SJCRH30 (cell line): ENCODE results near the gene GFOD1. TPM values are rescaled to one million over a fixed set of nuclear protein-coding genes. Genes with fewer than 3 reads are reported as not detected.
"Not testable (repeated sequence)": the region's sequence is repeated elsewhere in the genome, so short reads cannot be mapped to it uniquely, and the experiment has no call there.

Experiments used
- DNase-seq, 2 experiments: peaks; one replicate each; pipeline ENCODE4 v3.0.0-alpha.2; 2015 to 2020
- H3K27ac ChIP-seq: fragments of 250-450 bp; sonication (Bioruptor Pico); 2 replicates; pipeline ENCODE4 v1.5.1; 2020; ENCODE audit warnings: mild to moderate bottlenecking, moderate library complexity
- H3K27me3 ChIP-seq: fragments of 250-450 bp; sonication (Bioruptor Pico); 2 replicates; pipeline ENCODE4 v1.5.1; 2020; ENCODE audit warnings: mild to moderate bottlenecking, moderate library complexity
- H3K36me3 ChIP-seq: fragments of 250-450 bp; sonication (Bioruptor Pico); 2 replicates; pipeline ENCODE4 v1.5.1; 2020; ENCODE audit warnings: mild to moderate bottlenecking, moderate library complexity
- H3K4me1 ChIP-seq: fragments of 250-450 bp; sonication (Bioruptor Pico); 2 replicates; pipeline ENCODE4 v1.5.1; 2020; ENCODE audit warnings: mild to moderate bottlenecking, moderate library complexity
- H3K4me3 ChIP-seq: fragments of 250-450 bp; sonication (Bioruptor Pico); 2 replicates; pipeline ENCODE4 v1.5.1; 2020; ENCODE audit warnings: mild to moderate bottlenecking, moderate library complexity
- H3K9me3 ChIP-seq: fragments of 250-450 bp; sonication (Bioruptor Pico); replicated peaks from 2 replicates; pipeline ENCODE4 v1.5.1; 2020; ENCODE audit warnings: mild to moderate bottlenecking, moderate library complexity
- total RNA-seq: library from RNA; depleted of rRNA; stranded (reverse); fragments of >200 nt; shearing (Covaris generic); gene quantifications from 2 replicates; pipeline ENCODE4 v1.2.3, GENCODE V29; 2014

The GFOD1 gene
- total RNA-seq, 1 experiment from 2014 or later, result 2.9 TPM

DNA sequence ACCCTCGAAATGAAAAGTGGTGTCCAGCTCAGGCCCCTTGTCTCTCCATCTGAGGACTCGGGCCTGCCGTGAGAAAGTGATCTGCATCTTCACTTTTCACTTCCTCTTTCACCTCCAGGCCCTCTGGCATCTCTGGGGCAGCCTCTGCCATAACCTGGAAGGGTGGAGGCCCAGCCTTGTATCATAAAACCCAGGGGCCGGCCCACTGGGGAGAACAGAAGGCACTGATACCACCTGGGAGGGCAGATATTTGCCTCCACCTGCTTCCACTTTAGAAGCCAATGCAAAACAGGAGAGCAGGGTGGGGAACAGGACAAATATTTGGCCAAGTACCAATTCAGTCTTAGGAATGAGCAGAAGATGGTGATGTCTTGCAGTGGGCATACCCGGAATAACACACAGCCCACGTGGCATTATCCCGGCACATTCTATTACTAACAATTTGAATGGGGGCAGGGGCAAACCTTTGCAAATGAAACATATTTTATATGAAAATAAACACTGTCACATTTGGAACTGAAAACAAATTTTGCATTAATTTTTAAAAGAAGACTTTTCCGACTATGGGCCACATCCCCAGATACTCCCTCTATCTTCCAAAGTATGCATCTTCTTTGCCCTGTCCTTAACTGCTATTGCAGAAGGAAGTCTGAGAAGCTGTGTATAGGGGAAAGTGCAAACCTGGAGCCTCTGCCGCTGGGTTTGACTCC is 89.9 kb downstream of the GFOD1 start:
- Histone ChIP-seq H3K27me3 (no peaks in the 10 kb centered on the region), H3K27ac (no peak overlapping the region), H3K9me3 (no peaks in the 10 kb centered on the region), H3K4me3 (no peak overlapping the region), H3K4me1 (no peaks in the 10 kb centered on the region; the same call in 1 of the 2 replicates), H3K36me3 (no peaks in the 10 kb centered on the region)
- DNase-seq, result no peak

DNA sequence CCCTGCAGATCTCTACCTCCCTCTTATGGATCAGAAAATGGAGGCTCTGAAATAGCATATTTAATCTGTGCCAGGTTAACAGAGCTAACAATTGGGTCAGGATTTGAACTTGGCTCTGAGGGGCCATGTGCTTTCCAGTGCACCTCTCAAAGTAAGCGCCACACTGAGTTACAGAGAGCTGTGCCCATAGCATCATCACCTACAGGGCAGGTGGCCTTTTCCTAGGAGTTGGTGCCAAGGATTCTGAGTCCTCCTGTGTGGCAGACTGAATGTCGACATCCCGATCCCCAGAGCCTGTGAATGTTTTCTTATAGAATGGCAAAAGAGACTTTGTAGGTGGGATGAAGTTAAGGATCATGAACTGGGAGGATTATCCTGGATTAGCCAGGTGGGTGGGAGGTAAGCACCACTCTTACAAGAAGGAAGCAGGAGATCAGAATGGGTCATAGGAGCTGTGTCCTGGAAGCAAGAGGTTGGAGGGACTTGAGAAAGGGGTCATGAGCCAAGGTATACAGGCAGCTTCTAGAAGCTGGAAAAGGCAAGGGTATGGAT is 91.1 kb downstream of the GFOD1 start:
- H3K4me3 ChIP-seq, result no peak overlapping the region
- no peaks in the 10 kb centered on the region; the same call in 1 of the 2 replicates for H3K4me1 ChIP-seq
- H3K36me3 ChIP-seq, result no peaks in the 10 kb centered on the region
- no peak for DNase-seq
- no peaks in the 10 kb centered on the region for H3K27me3 ChIP-seq
- no peaks in the 10 kb centered on the region for H3K9me3 ChIP-seq
- no peak overlapping the region for H3K27ac ChIP-seq

DNA sequence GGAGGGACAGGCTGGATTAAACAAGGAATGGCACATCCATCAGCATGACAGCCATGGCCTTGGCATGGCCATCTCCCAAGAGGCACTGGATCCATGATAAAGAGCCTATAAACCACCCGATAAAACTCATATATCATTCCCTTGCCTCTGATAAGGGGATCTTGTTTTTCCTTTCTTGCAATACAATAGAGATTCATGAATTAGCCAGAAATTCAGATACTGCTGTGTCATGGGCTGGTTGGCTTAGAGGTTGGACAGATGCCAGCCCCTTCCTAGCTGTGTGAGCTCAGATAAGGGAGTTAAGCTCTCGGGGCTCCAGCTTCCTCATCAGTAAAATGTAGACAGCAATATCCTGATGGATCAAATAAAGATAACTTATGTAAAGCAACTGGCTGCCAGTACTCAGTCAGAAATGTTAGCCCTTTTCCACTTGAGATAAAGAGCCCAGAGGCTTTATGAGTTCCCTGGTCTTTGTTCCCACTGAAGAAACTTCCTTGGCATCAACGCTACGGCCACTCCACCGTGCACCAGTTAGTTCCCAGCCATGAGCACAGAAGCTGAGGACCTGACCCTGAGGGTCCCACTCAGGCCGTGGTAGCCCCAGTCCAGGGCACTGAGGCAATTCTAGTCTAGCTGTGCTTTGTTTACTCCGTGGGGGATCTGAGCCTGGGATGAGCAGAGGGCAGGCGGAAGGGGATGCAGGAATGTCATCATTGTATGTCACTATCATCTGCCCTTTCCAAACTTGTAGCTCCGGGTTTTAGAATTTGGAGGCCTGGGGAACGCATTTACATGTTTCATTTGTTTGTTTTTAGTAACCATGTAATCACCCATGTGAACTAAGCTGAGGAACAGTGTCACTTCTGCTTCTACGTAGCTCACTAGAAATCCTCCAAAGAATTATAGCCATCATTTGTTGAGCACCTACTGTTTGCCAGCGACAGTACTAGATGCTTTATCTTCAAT is 91.8 kb downstream of the GFOD1 start:
- peak; percentile 35 to 56 for DNase-seq
- Histone ChIP-seq H3K27ac (no peak overlapping the region), H3K9me3 (no peaks in the 10 kb centered on the region), H3K4me3 (no peak overlapping the region), H3K27me3 (no peaks in the 10 kb centered on the region), H3K4me1 (no peaks in the 10 kb centered on the region; the same call in 1 of the 2 replicates), H3K36me3 (no peaks in the 10 kb centered on the region)

DNA sequence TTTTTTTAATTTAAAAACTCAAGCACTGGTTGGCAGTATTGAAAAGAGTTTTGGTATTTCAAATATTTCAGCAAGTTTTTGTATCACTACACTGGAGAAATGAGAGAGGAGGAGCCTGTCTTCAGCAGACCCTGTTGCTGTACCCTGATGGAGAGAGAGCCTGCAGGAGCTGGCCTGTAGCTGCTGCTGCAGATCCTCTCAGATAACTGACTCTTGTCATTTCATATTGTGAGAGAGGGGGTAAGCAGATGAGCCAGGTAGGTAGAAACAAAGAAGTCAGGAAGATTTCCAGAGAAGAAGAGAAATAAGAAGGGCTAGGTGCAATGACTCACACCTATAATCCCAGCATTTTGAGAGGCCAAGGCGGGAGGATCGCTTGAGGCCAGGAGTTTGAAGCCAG is 94.9 kb downstream of the GFOD1 start:
- no peaks in the 10 kb centered on the region for H3K9me3 ChIP-seq
- H3K27me3 ChIP-seq, result no peaks in the 10 kb centered on the region
- H3K4me3 ChIP-seq, result no peak overlapping the region
- H3K27ac ChIP-seq, result no peak overlapping the region
- no peak for DNase-seq
- no peaks in the 10 kb centered on the region; the same call in 1 of the 2 replicates for H3K4me1 ChIP-seq
- no peaks in the 10 kb centered on the region for H3K36me3 ChIP-seq

DNA sequence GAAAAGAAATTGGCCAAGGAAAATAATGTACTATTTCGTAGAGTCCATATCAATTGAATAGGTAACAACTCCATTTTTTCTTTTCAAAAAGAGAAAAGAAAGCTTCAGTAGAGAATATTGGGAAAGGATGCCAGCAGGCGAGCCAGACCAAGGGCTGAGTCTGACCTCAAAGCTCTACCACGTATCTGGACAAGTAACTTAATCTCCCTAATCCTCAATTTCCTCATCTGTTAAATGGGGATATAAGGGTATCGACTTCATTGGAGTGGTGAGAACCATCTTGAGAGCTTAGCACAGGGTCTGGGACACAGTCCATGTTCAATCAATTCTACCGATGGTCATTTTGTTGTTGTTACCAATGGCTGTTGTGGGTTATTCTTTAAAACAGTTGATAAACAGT is 95.9 kb downstream of the GFOD1 start:
- Histone ChIP-seq H3K9me3 (no peaks in the 10 kb centered on the region), H3K36me3 (no peaks in the 10 kb centered on the region), H3K4me1 (no peaks in the 10 kb centered on the region; the same call in 1 of the 2 replicates), H3K4me3 (no peak overlapping the region), H3K27ac (no peak overlapping the region), H3K27me3 (no peaks in the 10 kb centered on the region)
- DNase-seq, result no peak

DNA sequence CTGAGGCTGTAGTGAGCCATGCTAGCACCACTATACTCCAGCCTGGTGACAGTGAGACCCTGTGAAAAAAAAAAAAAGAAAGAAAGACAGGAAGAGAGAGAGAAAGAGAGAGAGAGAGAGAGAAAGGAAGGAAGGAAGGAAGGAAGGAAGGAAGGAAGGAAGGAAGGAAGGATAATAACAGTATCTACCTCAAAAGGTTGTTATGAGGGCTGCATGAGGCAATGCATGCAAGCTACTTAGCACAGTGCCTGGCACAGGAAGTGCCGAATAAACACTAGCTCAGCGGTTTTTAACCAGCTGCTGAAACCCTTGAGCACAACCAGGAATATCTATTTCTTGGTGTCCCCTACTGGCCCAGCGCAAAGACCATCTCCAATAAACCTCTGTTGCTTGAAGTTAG is 96.7 kb downstream of the GFOD1 start:
- H3K4me1 ChIP-seq, result no peaks in the 10 kb centered on the region; the same call in 1 of the 2 replicates
- H3K36me3 ChIP-seq, result no peaks in the 10 kb centered on the region
- H3K27me3 ChIP-seq, result no peaks in the 10 kb centered on the region
- no peak overlapping the region for H3K4me3 ChIP-seq
- no peak for DNase-seq
- H3K9me3 ChIP-seq, result no peaks in the 10 kb centered on the region
- no peak overlapping the region for H3K27ac ChIP-seq

DNA sequence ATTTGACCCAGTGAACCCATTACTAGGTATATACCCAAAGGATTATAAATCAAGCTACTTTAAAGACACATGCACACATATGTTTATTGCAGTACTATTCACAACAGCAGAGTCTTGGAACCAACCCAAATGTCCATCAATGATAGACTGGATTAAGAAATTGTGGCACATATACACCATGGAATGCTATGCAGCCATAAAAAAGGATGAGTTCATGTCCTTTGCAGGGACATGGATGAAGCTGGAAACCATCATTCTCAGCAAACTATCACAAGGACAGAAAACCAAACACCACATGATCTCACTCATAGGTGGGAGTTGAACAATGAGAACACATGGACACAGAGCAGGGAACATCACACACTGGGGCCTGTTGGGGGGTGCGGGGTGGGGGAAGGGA is 98.2 kb downstream of the GFOD1 start:
- not testable (repeated sequence) for H3K4me1 ChIP-seq, DNase-seq, H3K27ac ChIP-seq, H3K27me3 ChIP-seq, H3K9me3 ChIP-seq, H3K4me3 ChIP-seq, H3K36me3 ChIP-seq

DNA sequence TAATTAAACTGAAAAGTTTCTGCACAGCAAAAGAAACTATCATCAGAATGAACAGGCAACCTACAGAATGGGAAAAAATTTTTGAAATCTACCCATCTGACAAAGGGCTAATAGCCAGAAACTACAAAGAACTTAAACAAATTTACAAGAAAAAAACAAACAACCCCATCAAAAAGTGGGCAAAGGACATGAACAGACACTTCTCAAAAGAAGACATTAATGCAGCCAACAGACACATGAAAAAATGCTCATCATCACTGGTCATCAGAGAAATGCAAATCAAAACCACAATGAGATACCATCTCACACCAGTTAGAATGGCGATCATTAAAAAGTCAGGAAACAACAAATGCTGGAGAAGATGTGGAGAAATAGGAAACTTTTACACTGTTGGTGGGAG is 98.6 kb downstream of the GFOD1 start:
- DNase-seq, H3K36me3 ChIP-seq, H3K27me3 ChIP-seq, H3K4me1 ChIP-seq, H3K4me3 ChIP-seq, H3K9me3 ChIP-seq, H3K27ac ChIP-seq: not testable (repeated sequence)

DNA sequence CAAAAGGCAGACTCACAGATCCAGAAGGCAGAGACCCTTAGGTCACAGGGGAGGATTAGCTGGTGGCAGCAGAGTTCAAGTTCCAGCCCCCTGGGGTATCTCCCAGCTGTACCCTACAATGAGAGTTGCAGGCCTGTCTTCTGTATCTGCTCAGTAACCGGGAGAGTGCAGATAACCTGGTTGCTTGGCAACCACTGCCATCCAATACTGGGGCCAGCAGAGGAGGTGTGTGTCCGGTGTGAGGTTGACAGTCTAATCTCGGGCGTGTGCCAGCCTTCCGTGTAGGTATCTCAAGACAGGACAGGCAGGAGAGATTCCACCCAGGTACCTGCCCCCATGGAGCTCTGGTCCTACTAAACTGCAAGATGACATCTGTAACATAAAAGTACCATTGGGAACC is 102.4 kb downstream of the GFOD1 start:
- H3K27me3 ChIP-seq, result no peaks in the 10 kb centered on the region
- no peaks in the 10 kb centered on the region for H3K9me3 ChIP-seq
- H3K4me1 ChIP-seq, result no peaks in the 10 kb centered on the region
- DNase-seq, result no peak
- H3K27ac ChIP-seq, result no peak overlapping the region
- no peaks in the 10 kb centered on the region for H3K36me3 ChIP-seq
- H3K4me3 ChIP-seq, result no peak overlapping the region

DNA sequence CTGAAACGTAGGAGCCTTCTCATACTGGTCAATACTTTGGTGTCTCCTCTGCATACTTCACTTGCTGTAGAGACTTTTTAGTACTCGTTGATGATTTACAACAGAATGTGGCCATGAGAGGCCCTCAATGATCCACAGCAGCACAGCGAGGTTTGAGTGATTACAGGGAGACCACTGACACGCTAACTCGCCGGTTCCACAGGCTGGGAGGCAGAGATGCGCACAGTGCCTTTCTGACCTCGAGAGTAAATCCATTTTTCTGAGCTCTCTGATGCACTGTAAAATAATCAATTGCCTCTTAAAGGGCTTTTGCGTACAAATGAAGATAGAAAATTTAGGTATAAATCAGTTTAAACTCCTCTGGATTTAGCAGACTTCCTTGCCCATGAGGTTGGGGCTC is 102.9 kb downstream of the GFOD1 start:
- Histone ChIP-seq H3K27me3 (no peaks in the 10 kb centered on the region), H3K9me3 (no peaks in the 10 kb centered on the region), H3K27ac (no peak overlapping the region), H3K4me3 (no peak overlapping the region), H3K4me1 (no peaks in the 10 kb centered on the region), H3K36me3 (no peaks in the 10 kb centered on the region)
- DNase-seq, result no peak

DNA sequence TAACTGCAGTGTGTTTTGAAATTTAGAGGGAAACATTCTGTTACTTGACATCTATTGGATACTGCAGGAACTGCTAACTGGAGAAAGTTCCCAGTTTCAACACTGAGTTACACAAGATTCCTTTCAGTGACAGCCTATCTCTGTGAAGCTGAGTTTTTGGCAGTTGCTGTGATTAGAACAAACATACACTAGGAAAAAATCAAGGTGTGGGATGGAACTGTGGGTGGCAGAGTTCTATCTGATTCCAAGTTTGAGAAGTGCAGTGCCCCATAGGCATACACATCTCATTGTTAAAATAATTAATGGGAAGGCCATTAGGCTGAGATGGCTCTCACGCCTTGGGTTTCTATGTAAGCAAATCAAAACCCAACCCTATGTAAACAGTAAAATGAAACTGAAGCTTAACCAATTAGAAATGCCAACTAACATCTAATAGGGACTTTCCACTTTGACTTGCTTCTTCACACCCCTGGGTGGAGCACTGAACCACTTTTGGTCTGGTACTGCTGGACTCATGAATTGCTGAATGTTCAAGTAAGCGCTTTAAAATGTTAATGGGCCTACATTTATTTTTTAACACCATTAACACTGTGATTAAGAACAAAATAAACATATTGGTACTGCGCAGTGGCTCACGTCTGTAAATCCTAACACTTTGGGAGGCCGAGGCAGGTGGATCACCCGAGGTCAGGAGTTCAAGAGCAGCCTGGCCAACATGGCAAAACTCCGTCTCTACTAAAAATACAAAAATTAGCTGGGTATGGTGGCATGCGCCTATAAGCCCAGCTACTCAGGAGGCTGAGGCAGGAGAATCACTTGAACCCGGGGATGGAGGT is 103.9 kb downstream of the GFOD1 start:
- H3K36me3 ChIP-seq, result no peaks in the 10 kb centered on the region
- no peaks in the 10 kb centered on the region for H3K27me3 ChIP-seq
- H3K4me3 ChIP-seq, result no peak overlapping the region
- H3K27ac ChIP-seq, result no peak overlapping the region
- H3K9me3 ChIP-seq, result no peaks in the 10 kb centered on the region
- no peaks in the 10 kb centered on the region for H3K4me1 ChIP-seq
- no peak for DNase-seq

DNA sequence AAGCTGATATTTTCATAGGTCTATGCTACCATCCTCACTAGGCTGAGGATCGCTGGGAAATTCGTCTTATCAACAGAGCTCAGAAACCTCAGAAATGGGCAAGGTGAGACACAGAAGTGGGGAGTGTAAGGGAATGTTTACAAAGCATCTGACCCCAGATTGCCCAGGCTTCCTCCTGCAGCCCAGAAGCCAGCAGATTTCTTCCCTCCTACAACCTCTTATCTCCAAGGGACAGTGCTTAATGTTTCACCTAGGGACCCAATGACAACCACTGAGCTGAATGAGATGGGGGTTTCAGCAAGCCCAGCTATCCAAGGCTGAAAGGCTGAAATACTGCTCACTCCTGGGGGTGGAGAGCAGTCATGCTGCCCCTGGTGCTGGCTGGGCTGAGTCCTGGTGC is 106.6 kb downstream of the GFOD1 start:
- Histone ChIP-seq H3K9me3 (no peaks in the 10 kb centered on the region), H3K36me3 (no peaks in the 10 kb centered on the region), H3K27ac (no peak overlapping the region), H3K4me1 (no peaks in the 10 kb centered on the region), H3K4me3 (no peak overlapping the region), H3K27me3 (no peaks in the 10 kb centered on the region)
- DNase-seq, result no peak

DNA sequence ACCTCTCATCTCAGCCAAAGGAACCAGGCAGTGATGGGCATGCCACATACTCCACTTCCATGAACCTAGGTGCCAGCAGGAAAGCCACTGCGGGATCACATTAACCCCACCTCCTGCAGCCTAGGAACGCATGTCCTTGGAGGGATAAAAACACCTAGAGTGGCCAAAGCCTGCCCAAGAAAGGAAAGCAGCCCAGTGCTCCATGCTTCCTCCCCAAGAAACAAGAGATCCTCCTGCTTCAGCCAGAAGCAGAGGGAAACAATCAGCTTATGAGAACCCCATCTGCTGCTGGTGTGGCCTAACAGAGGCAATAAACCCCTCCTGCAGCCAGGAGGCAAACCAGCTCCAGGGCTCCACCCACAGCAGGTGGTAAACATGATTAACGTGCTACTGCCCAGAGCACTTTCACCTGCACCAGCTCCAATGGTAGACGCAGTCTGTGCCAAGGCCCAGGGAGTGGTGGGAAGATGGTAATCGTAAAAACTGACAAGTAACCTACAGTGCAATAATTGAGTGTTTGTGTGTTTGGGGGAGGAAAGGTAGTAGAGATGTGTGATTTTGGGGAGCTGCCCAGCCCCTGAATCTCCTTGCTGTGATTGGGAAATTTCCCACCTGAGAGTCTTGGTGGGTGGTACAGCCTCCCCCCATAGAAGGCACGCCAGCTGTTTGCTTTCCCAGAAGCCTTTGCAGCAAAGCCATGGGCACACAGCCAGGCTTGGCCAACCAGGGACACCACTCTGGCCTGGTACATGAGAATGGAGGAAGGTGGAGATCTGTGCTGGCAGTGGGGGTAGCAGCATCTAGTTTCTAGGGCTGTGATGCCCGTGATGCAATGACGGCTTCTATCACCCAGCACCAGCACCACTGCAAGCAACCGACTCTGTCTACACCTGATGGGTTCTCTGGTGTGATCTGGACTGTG is 108.5 kb downstream of the GFOD1 start:
- Histone ChIP-seq H3K27me3 (no peaks in the 10 kb centered on the region), H3K4me1 (no peaks in the 10 kb centered on the region)
- DNase-seq, result no peak

More for the DNA sequence above, 108.5 kb downstream of the GFOD1 start:
- no peak overlapping the region for H3K27ac ChIP-seq
- no peaks in the 10 kb centered on the region for H3K36me3 ChIP-seq
- no peak overlapping the region for H3K4me3 ChIP-seq
- no peaks in the 10 kb centered on the region for H3K9me3 ChIP-seq
